IMR-90 (cell line): Measurements from ENCODE around the gene RBPJL. TPM values are rescaled to one million over a fixed set of nuclear protein-coding genes. Genes with fewer than 3 reads are reported as not detected.

Source experiments
- ATAC-seq: fragments of 200-7000 bp; cut with Tn5 transposase; 2 replicates; pipeline ENCODE4 v1.9.1; 2020; ENCODE audit warnings: low read depth, mild to moderate bottlenecking, moderate library complexity
- BruUV-seq: library from RNA; stranded (reverse); fragments of 400-500 nt; replicated peaks from 2 replicates; lab custom pipeline; 2021; lab: Mats Ljungman, UMichigan
- CTCF ChIA-PET: fragments of 300-600 bp; formaldehyde crosslinking; extraction: SDS; loops from one replicate; lab custom pipeline; 2021; ENCODE audit warnings: antibody characterized with exemption; lab: Yijun Ruan, JAX
- POLR2A ChIA-PET: fragments of 300-600 bp; sonication (Branson Sonifier 250); formaldehyde crosslinking; loops from one replicate; lab custom pipeline; 2022; ENCODE audit warnings: antibody characterized with exemption; ENCODE audit not compliant: unreplicated experiment; lab: Charles Lee
- DNase-seq: peaks from one replicate; pipeline ENCODE4 v3.0.0; 2013
- H2AFZ ChIP-seq: replicated peaks from 2 replicates; pipeline ENCODE3; 2013; ENCODE audit warnings: low read length, mild to moderate bottlenecking; ENCODE audit not compliant: poor library complexity
- H2AK5ac ChIP-seq: 2 replicates; pipeline ENCODE4 v1.6.1; 2013; ENCODE audit warnings: low read depth, low read length, inconsistent platforms
- H2AK9ac ChIP-seq: replicated peaks from 2 replicates; pipeline ENCODE3; 2013; ENCODE audit warnings: mild to moderate bottlenecking, low read depth, low read length, moderate library complexity; ENCODE audit not compliant: poor library complexity
- H2BK120ac ChIP-seq: 2 replicates; pipeline ENCODE4 v1.6.1; 2013; ENCODE audit warnings: low read depth, low read length, inconsistent platforms
- H2BK15ac ChIP-seq: 3 replicates; pipeline ENCODE4 v1.6.1; 2013; ENCODE audit warnings: low read depth, low read length, inconsistent platforms
- H2BK20ac ChIP-seq: 2 replicates; pipeline ENCODE4 v1.6.1; 2013; ENCODE audit warnings: low read depth, mild to moderate bottlenecking, inconsistent platforms, low read length, moderate library complexity
- H2BK5ac ChIP-seq: 2 replicates; pipeline ENCODE4 v1.6.1; 2013; ENCODE audit warnings: mild to moderate bottlenecking, low read depth, low read length, inconsistent platforms; ENCODE audit not compliant: poor library complexity, severe bottlenecking
- H3K14ac ChIP-seq: replicated peaks from 2 replicates; pipeline ENCODE4 v1.6.1; 2013; ENCODE audit warnings: low read depth, low read length, inconsistent platforms
- H3K18ac ChIP-seq: 2 replicates; pipeline ENCODE4 v1.6.1; 2013; ENCODE audit warnings: low read depth, low read length, control low read depth
- H3K23ac ChIP-seq: 2 replicates; pipeline ENCODE4 v1.6.1; 2013; ENCODE audit warnings: low read depth, low read length, inconsistent platforms
- H3K27ac ChIP-seq: 2 replicates; pipeline ENCODE4 v1.5.1; 2013; ENCODE audit warnings: mild to moderate bottlenecking, control low read depth, low read length; ENCODE audit not compliant: insufficient read depth
- H3K27me3 ChIP-seq: 2 replicates; pipeline ENCODE4 v1.6.1; 2013; ENCODE audit warnings: low read length; ENCODE audit not compliant: control insufficient read depth, insufficient read depth
- H3K36me3 ChIP-seq: 2 replicates; pipeline ENCODE4 v1.6.1; 2013; ENCODE audit warnings: low read length, mixed read lengths; ENCODE audit not compliant: control insufficient read depth, insufficient read depth
- H3K4ac ChIP-seq: 2 replicates; pipeline ENCODE4 v1.6.1; 2013; ENCODE audit warnings: low read depth, low read length, inconsistent platforms
- H3K4me1 ChIP-seq: 2 replicates; pipeline ENCODE4 v1.6.1; 2013; ENCODE audit warnings: low read length, mixed read lengths; ENCODE audit not compliant: control insufficient read depth, insufficient read depth
- H3K4me2 ChIP-seq: 2 replicates; pipeline ENCODE4 v1.6.1; 2013; ENCODE audit warnings: low read depth, mild to moderate bottlenecking, control low read depth, low read length, moderate library complexity
- H3K4me3 ChIP-seq: 2 replicates; pipeline ENCODE4 v1.5.1; 2013; ENCODE audit warnings: low read depth, mild to moderate bottlenecking, control low read depth, low read length, moderate library complexity; ENCODE audit not compliant: insufficient read depth
- H3K56ac ChIP-seq: 2 replicates; pipeline ENCODE4 v1.6.1; 2013; ENCODE audit warnings: low read length, inconsistent platforms; ENCODE audit not compliant: insufficient read depth; ENCODE audit errors: extremely low read depth
- H3K79me1 ChIP-seq, 2 experiments: 2 replicates each; pipeline ENCODE4 v1.6.1; 2013; ENCODE audit warnings: low read length in 2 of 2, inconsistent platforms in 1 of 2, low read depth in 1 of 2
- H3K9ac ChIP-seq: 2 replicates; pipeline ENCODE4 v1.6.1; 2013; ENCODE audit warnings: low read depth, low read length, control low read depth
- H3K9me1 ChIP-seq: 2 replicates; pipeline ENCODE4 v1.6.1; 2013; ENCODE audit warnings: low read length, inconsistent platforms; ENCODE audit not compliant: insufficient read depth
- H3K9me3 ChIP-seq: 2 replicates; pipeline ENCODE4 v1.6.1; 2013; ENCODE audit warnings: low read length; ENCODE audit not compliant: control insufficient read depth, insufficient read depth
- H4K20me1 ChIP-seq: 2 replicates; pipeline ENCODE4 v1.6.1; 2013; ENCODE audit warnings: low read length, inconsistent platforms; ENCODE audit not compliant: insufficient read depth
- H4K5ac ChIP-seq: 2 replicates; pipeline ENCODE4 v1.6.1; 2013; ENCODE audit warnings: mild to moderate bottlenecking, low read depth, low read length, control low read depth
- H4K8ac ChIP-seq, 2 experiments: 2 replicates each; pipeline ENCODE4 v1.6.1; 2013; ENCODE audit warnings: low read depth in 2 of 2, low read length in 2 of 2, control low read depth in 1 of 2, inconsistent platforms in 1 of 2
- H4K91ac ChIP-seq: 2 replicates; pipeline ENCODE4 v1.6.1; 2013; ENCODE audit warnings: low read depth, low read length, inconsistent platforms; ENCODE audit not compliant: insufficient read depth
- BHLHE40 ChIP-seq: fragments of 150-350 bp; IDR thresholded peaks from 2 replicates; pipeline ENCODE4 v1.6.1; 2016; ENCODE audit warnings: mild to moderate bottlenecking, low read depth, low read length
- CEBPB ChIP-seq: IDR thresholded peaks from 2 replicates; pipeline ENCODE4 v1.6.1; 2012; ENCODE audit warnings: low read depth, low read length, improper control_type of control experiment
- CHD1 ChIP-seq: IDR thresholded peaks from 2 replicates; pipeline ENCODE4 v1.6.1; 2012; ENCODE audit warnings: low read depth, low read length, improper control_type of control experiment
- FOS ChIP-seq: fragments of 150-350 bp; IDR thresholded peaks from 2 replicates; pipeline ENCODE4 v1.6.1; 2016; ENCODE audit warnings: low read depth, low read length
- MAFK ChIP-seq: IDR thresholded peaks from 2 replicates; pipeline ENCODE4 v1.6.1; 2012; ENCODE audit warnings: low read depth, low read length, improper control_type of control experiment
- MAZ ChIP-seq: IDR thresholded peaks from 2 replicates; pipeline ENCODE4 v1.6.1; 2012; ENCODE audit warnings: low read depth, mild to moderate bottlenecking, low read length, improper control_type of control experiment, moderate library complexity, borderline replicate concordance
- NFE2L2 ChIP-seq: fragments of 150-350 bp; IDR thresholded peaks from 2 replicates; pipeline ENCODE4 v1.6.1; 2016; ENCODE audit warnings: low read depth, mild to moderate bottlenecking, low read length
- RCOR1 ChIP-seq: IDR thresholded peaks from 2 replicates; pipeline ENCODE4 v1.6.1; 2012; ENCODE audit warnings: mild to moderate bottlenecking, low read length, improper control_type of control experiment; ENCODE audit not compliant: insufficient replicate concordance
- SMC3 ChIP-seq: fragments of 150-350 bp; IDR thresholded peaks from 2 replicates; pipeline ENCODE4 v1.6.1; 2016; ENCODE audit warnings: low read depth, mild to moderate bottlenecking, antibody characterized with exemption, low read length, moderate library complexity
- WGBS, 2 experiments: methylation state at CpG; one replicate each; pipeline versions ENCODE4 v1.1.5 to v1.1.7; 2013; ENCODE audit warnings: missing lambda C conversion rate in 2 of 2; ENCODE audit not compliant: insufficient read length in 1 of 2; ENCODE audit errors: extremely low coverage in 2 of 2; 5-methylcytosine and 5-hydroxymethylcytosine counted together
- dilution Hi-C: fragments of 300-500 bp; cut with HindIII; formaldehyde crosslinking; loops from one replicate; pipeline ENCODE4 v1.14.3; 2018; ENCODE audit warnings: low sequenced_read_pairs; ENCODE audit not compliant: unreplicated experiment
- in situ Hi-C: fragments of 300-500 bp; cut with MboI; formaldehyde crosslinking; loops from 3 replicates; pipeline ENCODE4 v1.14.3; 2019; ENCODE audit warnings: low sequenced_read_pairs, inconsistent platforms, mixed read lengths
- intact Hi-C: fragments of 100-400 bp; cut with micrococcal nuclease; formaldehyde crosslinking; loops from 2 replicates; pipeline ENCODE4 v1.10.0; 2022
- polyA plus RNA-seq, 3 experiments: library from polyadenylated mRNA; depleted of rRNA; stranded (reverse); fragments of >200 nt; gene quantifications; 2 replicates each; pipeline ENCODE4 v1.2.3, GENCODE V29; 2012; ENCODE audit warnings: low replicate concordance in 1 of 3
- total RNA-seq: library from RNA; depleted of rRNA; stranded (reverse); fragments of >200 nt; gene quantifications from 2 replicates; pipeline ENCODE4 v1.2.3, GENCODE V29; 2012
- TF ChIP-seq, protein P1 (sequence below): fragments of 150-350 bp; IDR thresholded peaks from 2 replicates; pipeline ENCODE4 v1.6.1; 2016; ENCODE audit warnings: low read depth, mild to moderate bottlenecking, low read length, moderate library complexity, borderline replicate concordance
- TF ChIP-seq, protein P2 (sequence below): conservative IDR thresholded peaks from 2 replicates; pipeline ENCODE4 v1.5.1; 2012; ENCODE audit warnings: mild to moderate bottlenecking, low read depth, low read length, improper control_type of control experiment
- TF ChIP-seq, protein P3 (sequence below): fragments of 150-350 bp; IDR thresholded peaks from 2 replicates; pipeline ENCODE4 v1.6.1; 2017; ENCODE audit warnings: mild to moderate bottlenecking, antibody characterized with exemption, low read length, low read depth

RBPJL gene
- total and polyA plus RNA-seq, 2 of the 4 experiments (the other 2 are of a cell fraction) = not detected

DNA sequence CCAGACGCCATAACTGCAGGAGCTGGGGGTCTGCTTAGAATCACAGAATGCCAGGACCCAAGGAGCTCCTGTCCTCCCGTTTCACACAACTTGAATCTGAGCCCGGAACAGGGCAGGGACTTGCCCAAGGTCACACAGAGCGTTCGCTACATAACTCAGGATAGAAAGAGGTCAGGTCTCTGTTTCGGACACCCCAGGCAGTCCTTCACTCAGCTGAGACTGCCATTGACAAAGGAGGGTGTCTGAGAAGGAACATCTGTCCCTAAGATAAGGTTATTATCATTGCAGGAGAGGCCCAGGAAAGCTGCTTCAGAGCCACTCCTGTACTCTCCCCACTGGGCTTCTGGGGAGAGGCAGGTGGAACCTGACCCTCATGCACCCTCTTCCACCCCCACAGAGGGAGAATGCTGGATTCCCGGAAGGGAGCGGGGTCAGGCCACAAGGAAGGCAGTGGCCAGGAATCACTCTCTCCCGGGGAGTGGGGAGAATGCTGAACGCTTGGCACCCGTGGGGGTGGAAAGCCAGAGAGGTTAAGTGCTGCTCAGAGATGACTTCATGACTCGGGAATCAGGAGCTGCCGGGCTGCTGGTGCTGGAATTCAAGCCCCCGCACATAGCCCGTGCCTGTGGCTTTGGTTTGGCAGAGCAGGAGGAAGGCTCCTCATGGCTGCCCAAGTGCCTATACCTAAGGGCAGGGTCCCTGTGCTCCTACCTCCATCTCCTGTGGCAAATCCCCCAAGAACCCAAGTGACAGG lies 30.9 kb downstream of the RBPJL start:
- Histone ChIP-seq H3K79me1 (peaks cover 42 to 86% of the 10 kb centered on the region in 2 experiments), H3K27ac (peak overlapping the region; percentile 97), H2BK120ac (peak overlapping the region; percentile 98), H4K8ac (peak overlapping the region; percentile 93 to 94), H3K9me1 (peaks cover 42% of the 10 kb centered on the region), H4K5ac (peak overlapping the region; percentile 91), H3K18ac (peak overlapping the region; percentile 83), H2BK20ac (peak overlapping the region; percentile 89), H4K91ac (peak overlapping the region; percentile 91), H2BK5ac (peak overlapping the region; percentile 95), H3K36me3 (peaks cover 49% of the 10 kb centered on the region), H3K4me3 (no peak overlapping the region), H2AFZ (peak overlapping the region; percentile 21), H4K20me1 (peaks cover 36% of the 10 kb centered on the region), H2BK15ac (peak overlapping the region; percentile 96), H3K4me2 (peak overlapping the region; percentile 59), H3K9ac (peak overlapping the region; percentile 47), H3K9me3 (no peaks in the 10 kb centered on the region), H3K56ac (peak overlapping the region; percentile 90), H2AK9ac (peak overlapping the region; percentile 78), H3K14ac (peak overlapping the region; percentile 77), H3K4me1 (peaks cover 48% of the 10 kb centered on the region), H3K27me3 (no peaks in the 10 kb centered on the region), H3K23ac (peak overlapping the region; percentile 90), H2AK5ac (peak overlapping the region; percentile 97), H3K4ac (peak overlapping the region; percentile 99)
- CTCF ChIA-PET = interaction anchor here (0.6 to 1.1 kb wide), 2 partner anchors 15 to 99 kb away, joined by 3 to 4 read pairs; no protein-coding TSS in a partner anchor
- WGBS, 2 experiments = 0% methylated on average over 2 of the region's 15 CpGs; no CpG with 5 or more reads in 1 of the 2 experiments
- in situ Hi-C loops (loop anchor here (25.0 kb wide), 1 partner anchor 575 kb away; the partner anchor contains the start of gene PLTP), intact Hi-C loops (loop anchor here (5.0 kb wide), 1 partner anchor 440 kb away; no protein-coding TSS in a partner anchor), dilution Hi-C loops (no loop called here)
- POLR2A ChIA-PET = interaction anchor here (0.5 to 2.3 kb wide), 3 partner anchors 10 to 26 kb away, joined by 3 to 11 read pairs (median 4); partner anchors contain the start of genes SDC4 and SYS1
- BruUV-seq = no TSS peak
- TF ChIP-seq BHLHE40 = peak; percentile 99
- TF ChIP-seq, protein P1, sequence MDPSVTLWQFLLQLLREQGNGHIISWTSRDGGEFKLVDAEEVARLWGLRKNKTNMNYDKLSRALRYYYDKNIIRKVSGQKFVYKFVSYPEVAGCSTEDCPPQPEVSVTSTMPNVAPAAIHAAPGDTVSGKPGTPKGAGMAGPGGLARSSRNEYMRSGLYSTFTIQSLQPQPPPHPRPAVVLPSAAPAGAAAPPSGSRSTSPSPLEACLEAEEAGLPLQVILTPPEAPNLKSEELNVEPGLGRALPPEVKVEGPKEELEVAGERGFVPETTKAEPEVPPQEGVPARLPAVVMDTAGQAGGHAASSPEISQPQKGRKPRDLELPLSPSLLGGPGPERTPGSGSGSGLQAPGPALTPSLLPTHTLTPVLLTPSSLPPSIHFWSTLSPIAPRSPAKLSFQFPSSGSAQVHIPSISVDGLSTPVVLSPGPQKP = no peak
- TF ChIP-seq, protein P2, sequence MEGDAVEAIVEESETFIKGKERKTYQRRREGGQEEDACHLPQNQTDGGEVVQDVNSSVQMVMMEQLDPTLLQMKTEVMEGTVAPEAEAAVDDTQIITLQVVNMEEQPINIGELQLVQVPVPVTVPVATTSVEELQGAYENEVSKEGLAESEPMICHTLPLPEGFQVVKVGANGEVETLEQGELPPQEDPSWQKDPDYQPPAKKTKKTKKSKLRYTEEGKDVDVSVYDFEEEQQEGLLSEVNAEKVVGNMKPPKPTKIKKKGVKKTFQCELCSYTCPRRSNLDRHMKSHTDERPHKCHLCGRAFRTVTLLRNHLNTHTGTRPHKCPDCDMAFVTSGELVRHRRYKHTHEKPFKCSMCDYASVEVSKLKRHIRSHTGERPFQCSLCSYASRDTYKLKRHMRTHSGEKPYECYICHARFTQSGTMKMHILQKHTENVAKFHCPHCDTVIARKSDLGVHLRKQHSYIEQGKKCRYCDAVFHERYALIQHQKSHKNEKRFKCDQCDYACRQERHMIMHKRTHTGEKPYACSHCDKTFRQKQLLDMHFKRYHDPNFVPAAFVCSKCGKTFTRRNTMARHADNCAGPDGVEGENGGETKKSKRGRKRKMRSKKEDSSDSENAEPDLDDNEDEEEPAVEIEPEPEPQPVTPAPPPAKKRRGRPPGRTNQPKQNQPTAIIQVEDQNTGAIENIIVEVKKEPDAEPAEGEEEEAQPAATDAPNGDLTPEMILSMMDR = no peak
- no peak for TF ChIP-seq SMC3
- no peak for TF ChIP-seq RCOR1
- TF ChIP-seq FOS = peak; percentile 72
- TF ChIP-seq, protein P3, sequence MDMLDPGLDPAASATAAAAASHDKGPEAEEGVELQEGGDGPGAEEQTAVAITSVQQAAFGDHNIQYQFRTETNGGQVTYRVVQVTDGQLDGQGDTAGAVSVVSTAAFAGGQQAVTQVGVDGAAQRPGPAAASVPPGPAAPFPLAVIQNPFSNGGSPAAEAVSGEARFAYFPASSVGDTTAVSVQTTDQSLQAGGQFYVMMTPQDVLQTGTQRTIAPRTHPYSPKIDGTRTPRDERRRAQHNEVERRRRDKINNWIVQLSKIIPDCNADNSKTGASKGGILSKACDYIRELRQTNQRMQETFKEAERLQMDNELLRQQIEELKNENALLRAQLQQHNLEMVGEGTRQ = no peak
- TF ChIP-seq MAFK = no peak; the same call in 1 of the 2 replicates
- TF ChIP-seq NFE2L2 = peak; percentile 15; the same call in 1 of the 2 replicates
- TF ChIP-seq MAZ = peak; percentile 64
- no peak for TF ChIP-seq CHD1
- no peak for TF ChIP-seq CEBPB
- DNase-seq (peak; percentile 94), ATAC-seq (peak; percentile 72)
